Calu3 (cell line): ENCODE measurements around the gene ZNF343. TPM values are rescaled to one million over a fixed set of nuclear protein-coding genes. Genes with fewer than 3 reads are reported as not detected.

Source experiments
- BruUV-seq: library from RNA; stranded (reverse); fragments of 400-500 nt; replicated peaks from 2 replicates; lab custom pipeline; 2021; lab: Mats Ljungman, UMichigan
- CTCF ChIA-PET: fragments of 300-600 bp; sonication (Branson Sonifier 250); formaldehyde crosslinking; loops from one replicate; lab custom pipeline; 2022; ENCODE audit warnings: antibody characterized with exemption; lab: Charles Lee
- DNase-seq: peaks from one replicate; pipeline ENCODE4 v3.0.0; 2022
- H3K27ac Mint-ChIP-seq: one replicate; pipeline ENCODE4 v1.8.0; 2022; ENCODE audit warnings: mixed read lengths; ENCODE audit not compliant: unreplicated experiment
- H3K27me3 Mint-ChIP-seq: one replicate; pipeline ENCODE4 v1.8.0; 2022; ENCODE audit warnings: mixed read lengths; ENCODE audit not compliant: unreplicated experiment
- H3K36me3 Mint-ChIP-seq: one replicate; pipeline ENCODE4 v1.8.0; 2022; ENCODE audit warnings: mild to moderate bottlenecking, moderate library complexity, mixed read lengths; ENCODE audit not compliant: insufficient read depth, unreplicated experiment
- H3K4me1 Mint-ChIP-seq: one replicate; pipeline ENCODE4 v1.8.0; 2022; ENCODE audit warnings: mild to moderate bottlenecking, low read depth, mixed read lengths; ENCODE audit not compliant: unreplicated experiment
- H3K4me3 Mint-ChIP-seq: one replicate; pipeline ENCODE4 v1.8.0; 2022; ENCODE audit warnings: mild to moderate bottlenecking, low read depth, moderate library complexity, mixed read lengths; ENCODE audit not compliant: unreplicated experiment
- H3K9me3 Mint-ChIP-seq: one replicate; pipeline ENCODE4 v1.8.0; 2022; ENCODE audit warnings: low read depth, mixed read lengths; ENCODE audit not compliant: unreplicated experiment
- intact Hi-C: fragments of 100-400 bp; cut with micrococcal nuclease; formaldehyde crosslinking; loops from one replicate; pipeline ENCODE4 v1.10.0; 2022; ENCODE audit not compliant: unreplicated experiment
- total RNA-seq: library from RNA; stranded (reverse); gene quantifications from 2 replicates; pipeline ENCODE4 v1.2.3, GENCODE V29; 2022
- TF ChIP-seq, protein P1 (sequence below): fragments of 200-600 bp; IDR thresholded peaks from one replicate; pipeline ENCODE4 v1.8.0; 2022; ENCODE audit warnings: antibody characterized with exemption; ENCODE audit not compliant: unreplicated experiment

ZNF343 gene
- total RNA-seq, 1 experiment from 2014 or later = 6.5 TPM

DNA sequence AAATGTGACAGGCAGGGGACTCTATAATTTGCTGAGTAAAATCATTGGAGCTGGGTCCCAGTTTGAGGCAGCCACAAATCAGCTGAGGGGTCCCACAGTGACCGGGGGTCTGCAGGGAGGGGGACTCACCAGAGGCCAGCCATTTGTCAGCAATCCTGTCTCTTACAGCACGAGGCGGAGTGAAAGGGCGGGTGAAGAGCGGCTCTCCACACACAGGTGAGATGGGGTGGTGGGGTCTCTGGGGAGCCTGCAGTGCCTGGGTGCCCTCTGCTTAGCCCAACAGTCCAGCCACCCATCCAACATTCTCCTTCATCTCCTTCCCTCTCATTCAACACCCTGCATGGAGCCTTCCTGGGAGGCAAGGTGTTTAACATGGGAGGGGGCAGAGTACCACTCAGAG is 28.4 kb upstream of the ZNF343 start:
- intact Hi-C loops = no loop called here
- no peaks in the 10 kb centered on the region for H3K9me3 Mint-ChIP-seq
- H3K27ac Mint-ChIP-seq = no peak overlapping the region
- CTCF ChIA-PET = no interaction called here
- no TSS peak for BruUV-seq
- no peak overlapping the region for H3K4me3 Mint-ChIP-seq
- H3K36me3 Mint-ChIP-seq = no peaks in the 10 kb centered on the region
- peaks cover 81% of the 10 kb centered on the region for H3K27me3 Mint-ChIP-seq
- H3K4me1 Mint-ChIP-seq = no peaks in the 10 kb centered on the region
- TF ChIP-seq, protein P1, sequence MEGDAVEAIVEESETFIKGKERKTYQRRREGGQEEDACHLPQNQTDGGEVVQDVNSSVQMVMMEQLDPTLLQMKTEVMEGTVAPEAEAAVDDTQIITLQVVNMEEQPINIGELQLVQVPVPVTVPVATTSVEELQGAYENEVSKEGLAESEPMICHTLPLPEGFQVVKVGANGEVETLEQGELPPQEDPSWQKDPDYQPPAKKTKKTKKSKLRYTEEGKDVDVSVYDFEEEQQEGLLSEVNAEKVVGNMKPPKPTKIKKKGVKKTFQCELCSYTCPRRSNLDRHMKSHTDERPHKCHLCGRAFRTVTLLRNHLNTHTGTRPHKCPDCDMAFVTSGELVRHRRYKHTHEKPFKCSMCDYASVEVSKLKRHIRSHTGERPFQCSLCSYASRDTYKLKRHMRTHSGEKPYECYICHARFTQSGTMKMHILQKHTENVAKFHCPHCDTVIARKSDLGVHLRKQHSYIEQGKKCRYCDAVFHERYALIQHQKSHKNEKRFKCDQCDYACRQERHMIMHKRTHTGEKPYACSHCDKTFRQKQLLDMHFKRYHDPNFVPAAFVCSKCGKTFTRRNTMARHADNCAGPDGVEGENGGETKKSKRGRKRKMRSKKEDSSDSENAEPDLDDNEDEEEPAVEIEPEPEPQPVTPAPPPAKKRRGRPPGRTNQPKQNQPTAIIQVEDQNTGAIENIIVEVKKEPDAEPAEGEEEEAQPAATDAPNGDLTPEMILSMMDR = no peak
- no peak for DNase-seq

DNA sequence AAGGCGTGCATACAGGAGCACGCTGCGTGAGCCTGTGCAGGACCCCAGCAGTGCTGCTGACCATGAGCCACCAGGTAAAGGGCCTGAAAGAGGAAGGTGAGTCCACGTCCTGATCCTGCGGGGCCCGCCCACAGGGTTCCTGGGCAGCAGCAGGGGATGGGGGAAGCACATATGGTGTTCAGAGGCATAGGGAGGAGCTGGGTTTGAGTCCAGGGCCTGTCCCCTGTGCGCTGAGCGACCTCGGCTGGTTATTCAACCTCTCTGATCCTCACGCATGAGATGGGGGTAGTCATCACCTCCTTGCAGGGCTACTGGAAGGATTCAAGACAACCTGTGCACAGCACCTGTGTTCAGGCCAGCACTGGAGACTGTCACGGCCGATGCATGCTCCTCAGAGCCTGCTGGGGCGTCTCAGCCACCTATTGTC is 27.9 kb upstream of the ZNF343 start, which contains the start of gene TMC2:
Gene TMC2 (plus strand): TSS at position 14 of the 427 bp plus-strand sequence. CDS start 49 bp downstream, at position 63.
- BruUV-seq = no TSS peak
- intact Hi-C loops = no loop called here
- Mint-ChIP-seq H3K27ac (no peak within 1 kb of the TSS), H3K4me3 (no peak within 1 kb of the TSS), H3K27me3 (peaks cover 81% of the 10 kb centered on the region), H3K36me3 (no peaks in the 10 kb centered on the region), H3K9me3 (no peaks in the 10 kb centered on the region), H3K4me1 (no peaks in the 10 kb centered on the region)
- DNase-seq = no peak
- TF ChIP-seq, protein P1 = no peak
- CTCF ChIA-PET = no interaction called here

DNA sequence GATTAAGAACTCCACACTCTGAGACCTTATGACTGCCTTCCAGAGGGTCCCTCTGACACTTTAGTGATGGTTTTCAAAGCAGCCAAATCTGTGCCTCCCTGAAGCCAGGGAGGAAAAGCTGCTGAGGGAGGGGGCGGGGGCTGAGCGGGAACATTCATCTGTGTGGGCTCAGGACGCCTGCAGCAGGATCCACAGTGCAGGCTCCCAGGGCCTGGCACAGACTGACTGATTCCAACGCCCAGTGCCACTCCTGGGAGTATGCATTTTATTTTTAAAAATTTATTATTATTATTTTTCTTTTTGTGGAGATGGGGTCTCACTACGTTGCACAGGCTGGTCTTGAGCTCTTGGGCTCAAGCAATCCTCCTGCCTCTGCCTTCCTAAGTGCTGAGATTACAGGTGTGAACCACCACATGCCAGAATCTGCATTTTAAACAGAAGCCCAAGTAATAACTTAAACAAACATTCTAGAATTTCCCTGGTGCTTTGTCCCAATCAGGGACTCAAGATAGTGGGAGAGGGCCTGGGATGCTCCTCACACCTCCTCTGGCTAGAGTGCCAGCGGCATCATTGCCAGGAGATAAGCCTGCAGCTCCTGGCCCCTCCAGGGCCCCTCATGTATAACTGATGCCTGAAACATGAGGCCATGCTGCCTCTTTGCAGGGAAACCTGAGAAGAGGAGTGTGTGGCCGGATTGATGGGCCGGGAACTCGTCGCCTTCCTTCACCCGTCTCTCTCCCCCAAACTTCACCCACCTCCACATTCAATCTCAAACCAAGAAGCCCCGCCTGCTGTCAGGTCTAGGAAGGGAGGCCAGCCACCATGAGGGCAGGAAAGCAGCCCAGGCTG is 27.2 kb upstream of the ZNF343 start:
- no TSS peak for BruUV-seq
- Mint-ChIP-seq H3K4me1 (no peaks in the 10 kb centered on the region), H3K4me3 (no peak overlapping the region), H3K9me3 (no peaks in the 10 kb centered on the region), H3K36me3 (no peaks in the 10 kb centered on the region), H3K27me3 (peaks cover 80% of the 10 kb centered on the region), H3K27ac (no peak overlapping the region)
- DNase-seq = no peak
- TF ChIP-seq, protein P1 = no peak
- CTCF ChIA-PET = no interaction called here
- intact Hi-C loops = no loop called here

DNA sequence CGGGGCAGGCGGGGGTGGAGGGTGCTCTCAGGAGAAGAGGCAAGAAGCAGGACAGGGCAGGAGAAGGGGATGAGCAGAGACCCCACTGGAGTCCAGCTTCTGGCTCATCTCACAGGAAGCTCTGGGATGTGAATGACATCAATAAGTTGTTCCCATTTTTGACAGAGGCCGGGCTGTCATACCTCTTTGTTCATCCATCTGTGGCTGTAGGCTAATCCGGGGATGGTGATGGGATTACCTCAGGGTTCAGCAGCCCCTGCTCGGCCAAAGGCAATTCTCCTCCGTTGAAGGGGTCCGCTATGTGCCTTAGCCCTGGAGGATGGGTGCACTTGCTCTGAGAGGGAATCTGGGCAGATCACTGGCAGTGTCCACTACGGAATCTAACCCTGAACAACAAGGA is 24.4 kb upstream of the ZNF343 start:
- Mint-ChIP-seq H3K27me3 (peaks cover 81% of the 10 kb centered on the region), H3K36me3 (no peaks in the 10 kb centered on the region), H3K27ac (no peak overlapping the region), H3K4me3 (no peak overlapping the region), H3K4me1 (no peaks in the 10 kb centered on the region), H3K9me3 (no peaks in the 10 kb centered on the region)
- no peak for DNase-seq
- intact Hi-C loops = no loop called here
- no TSS peak for BruUV-seq
- CTCF ChIA-PET = no interaction called here
- TF ChIP-seq, protein P1 = no peak
